Type B pancreatic cell (in vitro differentiated cells): ENCODE data around the gene H1-8. TPM values are rescaled to one million over a fixed set of nuclear protein-coding genes. Genes with fewer than 3 reads are reported as not detected.

Experiments
- DNase-seq: peaks from one replicate; pipeline ENCODE4 v3.0.0; 2021; ENCODE audit warnings: mixed read lengths; ENCODE audit not compliant: unreplicated experiment; ENCODE audit errors: extremely low spot score
- H3K27ac Mint-ChIP-seq: 2 replicates; pipeline ENCODE4 v1.8.0; 2021; ENCODE audit warnings: mild to moderate bottlenecking, mixed read lengths
- H3K27me3 Mint-ChIP-seq: 2 replicates; pipeline ENCODE4 v1.8.0; 2021; ENCODE audit warnings: mixed read lengths
- H3K36me3 Mint-ChIP-seq: 2 replicates; pipeline ENCODE4 v1.8.0; 2021; ENCODE audit warnings: mixed read lengths
- H3K4me1 Mint-ChIP-seq: one replicate; pipeline ENCODE4 v1.8.0; 2021; ENCODE audit warnings: mixed read lengths; ENCODE audit not compliant: unreplicated experiment
- H3K4me3 Mint-ChIP-seq: 2 replicates; pipeline ENCODE4 v1.8.0; 2021; ENCODE audit warnings: mild to moderate bottlenecking, mixed read lengths
- H3K9me3 Mint-ChIP-seq: 2 replicates; pipeline ENCODE4 v1.8.0; 2021; ENCODE audit warnings: mixed read lengths
- CTCF ChIP-seq: fragments of 200-600 bp; sonication (generic); conservative IDR thresholded peaks from 2 replicates; pipeline ENCODE4 v1.5.0; 2021; ENCODE audit warnings: antibody characterized with exemption, mild to moderate bottlenecking
- total RNA-seq: library from RNA; stranded (reverse); gene quantifications from 2 replicates; pipeline ENCODE4 v1.2.1, GENCODE V29; 2021; ENCODE audit warnings: low replicate concordance

The H1-8 gene
- total RNA-seq, 1 donor from 2014 or later, result not detected

- H3K27ac Mint-ChIP-seq, result no peak overlapping the region
Observed at GRCh38 chr3:129553171-129553570, 10.2 kb downstream of the H1-8 start.

GRCh38 chr3:129553719-129554118 lies 10.7 kb downstream of the H1-8 start:
- Mint-ChIP-seq H3K4me3 (no peak overlapping the region), H3K36me3 (no peaks in the 10 kb centered on the region), H3K27ac (no peak overlapping the region), H3K4me1 (peaks cover 45% of the 10 kb centered on the region), H3K27me3 (peaks cover 7% of the 10 kb centered on the region), H3K9me3 (no peaks in the 10 kb centered on the region)
- TF ChIP-seq CTCF, result no peak
- no peak for DNase-seq

More at GRCh38 chr3:129553171-129553570, 10.2 kb downstream of the H1-8 start:
- H3K9me3 Mint-ChIP-seq, result no peaks in the 10 kb centered on the region
- H3K4me1 Mint-ChIP-seq, result peaks cover 48% of the 10 kb centered on the region
- H3K36me3 Mint-ChIP-seq, result no peaks in the 10 kb centered on the region
- peaks cover 7% of the 10 kb centered on the region for H3K27me3 Mint-ChIP-seq
- TF ChIP-seq CTCF, result no peak
- no peak for DNase-seq
- H3K4me3 Mint-ChIP-seq, result no peak overlapping the region

- peaks cover 7% of the 10 kb centered on the region for H3K27me3 Mint-ChIP-seq
- no peaks in the 10 kb centered on the region for H3K9me3 Mint-ChIP-seq
- H3K4me1 Mint-ChIP-seq, result peaks cover 44% of the 10 kb centered on the region
- DNase-seq, result no peak
- H3K36me3 Mint-ChIP-seq, result no peaks in the 10 kb centered on the region
- no peak overlapping the region for H3K4me3 Mint-ChIP-seq
- H3K27ac Mint-ChIP-seq, result no peak overlapping the region
- no peak for TF ChIP-seq CTCF
Observed at GRCh38 chr3:129554356-129555152, 11.6 kb downstream of the H1-8 start.

GRCh38 chr3:129555153-129555550 lies 12.2 kb downstream of the H1-8 start:
- H3K4me1 Mint-ChIP-seq, result peaks cover 44% of the 10 kb centered on the region
- no peaks in the 10 kb centered on the region for H3K9me3 Mint-ChIP-seq
- no peak overlapping the region for H3K4me3 Mint-ChIP-seq
- TF ChIP-seq CTCF, result no peak
- H3K27ac Mint-ChIP-seq, result no peak overlapping the region
- H3K36me3 Mint-ChIP-seq, result no peaks in the 10 kb centered on the region
- peaks cover 7% of the 10 kb centered on the region for H3K27me3 Mint-ChIP-seq
- DNase-seq, result no peak

GRCh38 chr3:129555616-129556357 lies 12.8 kb downstream of the H1-8 start:
- DNase-seq, result no peak
- peaks cover 49% of the 10 kb centered on the region for H3K4me1 Mint-ChIP-seq
- H3K27ac Mint-ChIP-seq, result no peak overlapping the region
- no peaks in the 10 kb centered on the region for H3K9me3 Mint-ChIP-seq
- no peak overlapping the region for H3K4me3 Mint-ChIP-seq
- peaks cover 4% of the 10 kb centered on the region for H3K36me3 Mint-ChIP-seq
- peaks cover 7% of the 10 kb centered on the region for H3K27me3 Mint-ChIP-seq
- TF ChIP-seq CTCF, result no peak
